Activated T-cell treated with anti-CD3 and anti-CD28 coated beads, Interleukin-2, amount 50 U/mL, for 48 hours (primary cell): Measurements from ENCODE around the gene SULT2A1.
"Not testable (repeated sequence)": the region's sequence is repeated elsewhere in the genome, so short reads cannot be mapped to it uniquely, and the experiment has no call there.

ENCODE experiments used
- DNase-seq, 2 experiments: peaks; one replicate each; pipeline ENCODE4 v3.0.0-alpha.2; 2020

Gene SULT2A1

GRCh38 chr19:47859838-47860237, 26.3 kb downstream of the SULT2A1 start:
- not testable (repeated sequence) for DNase-seq

GRCh38 chr19:47858646-47859285, 27.3 kb downstream of the SULT2A1 start, which contains the start of gene TPRX2:
Gene TPRX2, plus strand, starts transcription at chr19:47859235. Its CDS starts 12 bp downstream, at chr19:47859247.
- not testable (repeated sequence) for DNase-seq

DNA sequence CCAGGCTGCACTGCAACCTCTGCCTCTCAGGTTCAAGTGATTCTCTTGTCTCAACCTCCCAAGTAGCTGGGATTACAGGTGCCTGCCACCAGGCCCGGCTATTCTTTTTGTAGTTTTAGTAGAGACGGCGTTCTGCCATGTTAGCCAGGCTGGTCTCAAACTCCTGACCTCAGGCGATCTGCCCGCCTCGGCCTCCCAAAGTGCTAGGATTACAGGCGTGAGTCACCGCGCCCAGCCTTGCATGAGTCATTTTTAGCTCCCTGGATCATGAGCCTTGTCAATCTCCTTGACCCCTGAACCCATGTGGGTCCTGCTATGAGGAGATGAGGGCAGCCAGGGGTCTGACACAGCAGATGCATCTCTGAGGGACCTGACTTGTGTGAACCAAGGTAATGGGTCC, 27.9 kb downstream of the SULT2A1 start:
- not testable (repeated sequence) for DNase-seq

GRCh38 chr19:47854459-47854858, 31.7 kb downstream of the SULT2A1 start:
- no peak for DNase-seq

- DNase-seq, result no peak
These were observed 33.1 kb downstream of the SULT2A1 start for GRCh38 chr19:47853003-47853402.

- DNase-seq, result peak; percentile 59
These were observed 37.2 kb downstream of the SULT2A1 start for GRCh38 chr19:47848823-47849473.

- DNase-seq, result no peak
These were observed 37.7 kb downstream of the SULT2A1 start for GRCh38 chr19:47848425-47848822.

- DNase-seq, result no peak
These were observed 43.2 kb downstream of the SULT2A1 start for GRCh38 chr19:47842941-47843340.

DNA sequence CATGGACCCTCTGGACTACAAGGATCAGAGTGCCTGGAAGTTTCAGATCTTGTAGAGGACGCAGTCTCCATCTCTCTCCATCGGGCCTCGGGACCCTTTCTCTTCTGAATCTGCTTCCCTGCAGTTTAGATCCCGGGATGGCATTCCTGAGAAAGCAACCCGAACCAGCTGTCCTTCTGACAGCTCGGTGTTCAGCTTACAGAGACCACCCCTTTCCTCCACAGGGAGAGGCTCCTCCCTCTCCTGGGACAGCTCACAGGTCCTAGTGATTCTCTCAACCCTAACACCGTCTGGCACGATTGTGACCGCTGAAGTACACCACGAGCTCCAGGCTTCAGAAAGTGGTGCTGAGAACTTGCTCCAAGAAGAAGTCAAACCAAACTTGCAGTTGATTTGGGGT, 46.2 kb downstream of the SULT2A1 start:
- no peak for DNase-seq

DNA sequence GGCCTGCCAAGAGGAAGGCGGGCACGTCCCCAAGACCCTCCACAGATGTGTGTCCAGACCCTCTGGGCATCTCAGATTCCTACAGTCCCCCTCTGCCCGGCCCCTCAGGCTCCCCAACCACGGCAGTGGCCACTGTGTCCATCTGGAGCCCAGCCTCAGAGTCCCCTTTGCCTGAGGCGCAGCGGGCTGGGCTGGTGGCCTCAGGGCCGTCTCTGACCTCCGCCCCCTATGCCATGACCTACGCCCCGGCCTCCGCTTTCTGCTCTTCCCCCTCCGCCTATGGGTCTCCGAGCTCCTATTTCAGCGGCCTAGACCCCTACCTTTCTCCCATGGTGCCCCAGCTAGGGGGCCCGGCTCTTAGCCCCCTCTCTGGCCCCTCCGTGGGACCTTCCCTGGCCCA, 46.7 kb downstream of the SULT2A1 start:
- no peak for DNase-seq

DNA sequence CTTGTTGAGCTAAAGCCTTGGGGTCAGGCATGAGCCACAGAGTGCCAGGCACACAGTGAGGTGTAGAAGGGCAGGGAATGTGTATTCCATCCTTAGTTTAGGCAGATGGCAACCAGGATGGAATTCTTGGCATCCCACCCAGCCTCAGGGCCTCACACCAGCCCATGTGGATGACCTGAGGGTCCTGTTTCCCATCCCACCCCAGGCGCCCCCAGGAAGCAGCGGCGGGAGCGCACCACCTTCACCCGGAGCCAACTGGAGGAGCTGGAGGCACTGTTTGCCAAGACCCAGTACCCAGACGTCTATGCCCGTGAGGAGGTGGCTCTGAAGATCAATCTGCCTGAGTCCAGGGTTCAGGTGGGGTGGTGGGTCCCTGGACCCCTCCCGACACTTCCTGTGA, 50.1 kb downstream of the SULT2A1 start:
- no peak for DNase-seq

DNA sequence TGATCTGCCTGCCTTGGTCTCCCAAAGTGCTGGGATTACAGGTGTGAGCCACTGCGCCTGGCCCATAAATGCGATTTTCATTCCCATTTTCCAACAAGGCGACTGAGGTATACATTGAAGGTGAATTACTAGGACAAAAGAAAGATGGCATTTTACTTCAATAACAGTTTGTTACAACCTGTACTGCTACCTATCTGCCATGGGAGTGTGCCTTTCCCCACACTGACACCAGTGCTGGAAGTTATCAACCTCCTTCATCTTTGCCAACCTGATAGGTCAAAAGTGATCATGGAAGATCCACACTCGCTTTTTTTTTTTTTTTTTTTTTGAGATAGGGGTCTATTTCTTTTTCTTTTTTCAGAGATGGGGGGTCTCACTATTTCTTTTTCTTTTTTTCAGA, 53.4 kb downstream of the SULT2A1 start:
- no peak for DNase-seq

DNA sequence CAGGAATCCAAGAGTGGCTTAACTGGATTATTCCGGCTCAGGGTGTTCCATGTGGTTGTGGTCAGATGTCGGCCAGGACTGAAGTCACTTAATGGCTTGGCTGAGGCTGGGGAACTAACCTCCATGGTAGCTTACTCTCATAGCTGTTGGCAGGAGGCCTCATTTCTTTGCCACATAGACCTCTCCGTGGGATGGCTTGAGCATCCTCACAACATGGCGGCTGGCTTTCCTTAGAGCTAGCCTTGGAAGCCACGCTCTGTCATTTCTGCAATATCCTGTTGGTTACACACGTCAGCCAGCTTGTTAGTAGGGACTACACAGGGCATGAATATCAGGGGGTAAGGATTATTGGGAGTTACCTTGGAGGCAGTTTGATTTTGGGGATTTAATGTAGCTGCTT, 59.3 kb downstream of the SULT2A1 start:
- DNase-seq, result no peak

DNA sequence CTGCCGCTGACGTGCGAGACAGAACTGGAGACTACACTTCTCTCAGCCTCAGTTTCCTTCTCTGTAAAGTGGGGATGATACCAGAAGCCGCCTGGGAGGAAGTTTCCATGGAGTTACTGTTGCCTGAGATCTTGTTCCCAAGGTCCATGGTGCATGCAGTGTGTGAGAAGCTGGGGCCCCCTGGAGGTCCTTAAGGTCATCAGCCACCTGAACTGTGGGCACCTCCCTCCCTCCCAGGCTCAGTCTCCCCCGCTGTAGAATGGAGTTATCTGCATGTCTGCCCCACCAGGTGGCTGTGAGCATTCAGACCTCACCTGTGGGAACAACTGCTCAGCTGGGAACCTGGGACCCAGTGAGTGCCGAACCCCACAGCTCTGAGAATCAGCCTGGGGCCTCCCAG, 61.7 kb downstream of the SULT2A1 start:
- no peak for DNase-seq

- no peak for DNase-seq
These were observed 64.6 kb downstream of the SULT2A1 start, which contains the start of gene CRX for GRCh38 chr19:47821460-47822020. Gene CRX, plus strand, starts transcription at chr19:47821937. Its CDS starts 12,507 bp downstream, at chr19:47834444.
